GM12874 (cell line): ENCODE results near the gene SEM1.

Experiments
- CTCF ChIP-seq: IDR thresholded peaks from 2 replicates; pipeline ENCODE4 v1.5.1; 2011; ENCODE audit warnings: low read depth, mild to moderate bottlenecking, control low read depth, low read length, moderate library complexity; ENCODE audit not compliant: insufficient read depth

The SEM1 gene

GRCh38 chr7:96669812-96670211 is 39.8 kb downstream of the SEM1 start:
- TF ChIP-seq CTCF: no peak

GRCh38 chr7:96667026-96667425 is 42.6 kb downstream of the SEM1 start:
- no peak for TF ChIP-seq CTCF

- no peak for TF ChIP-seq CTCF
Measured at GRCh38 chr7:96665689-96666088, 44.0 kb downstream of the SEM1 start.

GRCh38 chr7:96664793-96665192 is 44.9 kb downstream of the SEM1 start:
- no peak for TF ChIP-seq CTCF

GRCh38 chr7:96663871-96664445 is 45.7 kb downstream of the SEM1 start:
- TF ChIP-seq CTCF: no peak

- no peak for TF ChIP-seq CTCF
Measured at GRCh38 chr7:96663457-96663856, 46.2 kb downstream of the SEM1 start.

- no peak for TF ChIP-seq CTCF
Measured at GRCh38 chr7:96658022-96658412, 51.6 kb downstream of the SEM1 start.
